Osteoblast (primary cell): ENCODE data around the gene PAGE2B. TPM values are rescaled to one million over a fixed set of nuclear protein-coding genes. Genes with fewer than 3 reads are reported as not detected.
"Not testable (repeated sequence)": the region's sequence is repeated elsewhere in the genome, so short reads cannot be mapped to it uniquely, and the experiment has no call there.

Experiments
- DNase-seq: peaks from one replicate; pipeline ENCODE4 v3.0.0; 2011; ENCODE audit warnings: low spot score, mixed read lengths; ENCODE audit not compliant: insufficient read length; ENCODE audit errors: missing footprints
- H2AFZ ChIP-seq: 2 replicates; pipeline ENCODE4 v1.6.0; 2011; ENCODE audit warnings: mild to moderate bottlenecking, low read length
- H3K27ac ChIP-seq: 2 replicates; pipeline ENCODE4 v1.5.1; 2011; ENCODE audit warnings: mild to moderate bottlenecking, low read depth, low read length, moderate library complexity
- H3K27me3 ChIP-seq: 2 replicates; pipeline ENCODE4 v1.6.0; 2012; ENCODE audit warnings: mild to moderate bottlenecking, control low read depth, inconsistent platforms, low read length, moderate library complexity; ENCODE audit not compliant: insufficient read depth
- H3K36me3 ChIP-seq: 2 replicates; pipeline ENCODE4 v1.5.1; 2011; ENCODE audit warnings: mild to moderate bottlenecking, low read length, control low read depth, moderate library complexity; ENCODE audit not compliant: insufficient read depth
- H3K4me1 ChIP-seq: 2 replicates; pipeline ENCODE4 v1.5.1; 2011; ENCODE audit warnings: mild to moderate bottlenecking, low read length, control low read depth, moderate library complexity; ENCODE audit not compliant: insufficient read depth
- H3K4me2 ChIP-seq: 2 replicates; pipeline ENCODE4 v1.6.0; 2011; ENCODE audit warnings: mild to moderate bottlenecking, low read length; ENCODE audit not compliant: insufficient read depth
- H3K4me3 ChIP-seq: fragments of 200-600 bp; sonication (generic); 3 replicates; pipeline ENCODE4 v1.5.1; 2012; ENCODE audit warnings: mild to moderate bottlenecking, low read length, inconsistent platforms; ENCODE audit not compliant: insufficient read depth
- H3K79me2 ChIP-seq: 2 replicates; pipeline ENCODE4 v1.6.0; 2012; ENCODE audit warnings: mild to moderate bottlenecking, low read length, control low read depth, inconsistent platforms; ENCODE audit not compliant: insufficient read depth
- H3K9me3 ChIP-seq: 2 replicates; pipeline ENCODE4 v1.5.1; 2011; ENCODE audit warnings: low read depth, low read length, control low read depth
- H4K20me1 ChIP-seq: 2 replicates; pipeline ENCODE4 v1.6.0; 2012; ENCODE audit warnings: mild to moderate bottlenecking, low read length, control low read depth; ENCODE audit not compliant: insufficient read depth
- total RNA-seq: library from RNA; depleted of rRNA; stranded (reverse); fragments of >200 nt; gene quantifications from 2 replicates; pipeline ENCODE4 v1.2.3, GENCODE V29; 2012
- TF ChIP-seq, protein P1 (sequence below): IDR thresholded peaks from 2 replicates; pipeline ENCODE4 v1.5.1; 2011; ENCODE audit warnings: mild to moderate bottlenecking, low read depth, low read length, moderate library complexity; ENCODE audit errors: extremely low read depth

The PAGE2B gene
- total RNA-seq, 1 donor = not detected

DNA sequence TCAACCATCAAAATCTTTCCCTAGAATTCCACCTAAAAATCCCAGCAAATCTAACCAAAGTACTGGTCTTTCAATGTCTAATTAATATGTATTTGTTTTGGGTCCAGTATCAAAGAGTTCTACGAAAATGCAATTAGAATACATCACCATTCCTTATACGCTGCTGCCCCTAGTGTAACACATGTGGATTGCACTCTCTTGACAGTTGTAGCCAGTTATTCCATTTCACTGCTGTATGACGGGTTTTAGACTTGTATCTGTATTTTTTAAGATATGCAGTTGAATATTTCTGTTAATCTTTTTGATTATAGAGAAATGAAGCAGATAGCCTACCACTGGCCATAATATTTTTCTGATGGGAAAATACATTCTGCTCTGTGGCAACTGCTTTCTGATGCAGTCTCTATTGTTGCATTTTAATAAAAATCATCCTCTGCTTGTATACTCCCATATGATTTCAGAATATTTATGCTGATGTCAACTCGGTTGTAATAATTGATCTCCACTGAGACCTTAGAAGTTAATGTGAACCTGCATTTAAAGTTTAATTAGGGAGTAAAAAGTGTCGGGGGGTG is 17.1 kb upstream of the PAGE2B start:
- H3K36me3 ChIP-seq = no peaks in the 10 kb centered on the region
- no peaks in the 10 kb centered on the region for H3K4me1 ChIP-seq
- TF ChIP-seq, protein P1, sequence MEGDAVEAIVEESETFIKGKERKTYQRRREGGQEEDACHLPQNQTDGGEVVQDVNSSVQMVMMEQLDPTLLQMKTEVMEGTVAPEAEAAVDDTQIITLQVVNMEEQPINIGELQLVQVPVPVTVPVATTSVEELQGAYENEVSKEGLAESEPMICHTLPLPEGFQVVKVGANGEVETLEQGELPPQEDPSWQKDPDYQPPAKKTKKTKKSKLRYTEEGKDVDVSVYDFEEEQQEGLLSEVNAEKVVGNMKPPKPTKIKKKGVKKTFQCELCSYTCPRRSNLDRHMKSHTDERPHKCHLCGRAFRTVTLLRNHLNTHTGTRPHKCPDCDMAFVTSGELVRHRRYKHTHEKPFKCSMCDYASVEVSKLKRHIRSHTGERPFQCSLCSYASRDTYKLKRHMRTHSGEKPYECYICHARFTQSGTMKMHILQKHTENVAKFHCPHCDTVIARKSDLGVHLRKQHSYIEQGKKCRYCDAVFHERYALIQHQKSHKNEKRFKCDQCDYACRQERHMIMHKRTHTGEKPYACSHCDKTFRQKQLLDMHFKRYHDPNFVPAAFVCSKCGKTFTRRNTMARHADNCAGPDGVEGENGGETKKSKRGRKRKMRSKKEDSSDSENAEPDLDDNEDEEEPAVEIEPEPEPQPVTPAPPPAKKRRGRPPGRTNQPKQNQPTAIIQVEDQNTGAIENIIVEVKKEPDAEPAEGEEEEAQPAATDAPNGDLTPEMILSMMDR = peak; percentile 82
- H2AFZ ChIP-seq = peak overlapping the region; percentile 3
- DNase-seq = no peak
- no peaks in the 10 kb centered on the region for H3K9me3 ChIP-seq
- H3K27me3 ChIP-seq = no peaks in the 10 kb centered on the region
- no peaks in the 10 kb centered on the region for H3K79me2 ChIP-seq
- peak overlapping the region; percentile 2 for H3K4me3 ChIP-seq
- H3K4me2 ChIP-seq = peak overlapping the region; percentile 34
- H4K20me1 ChIP-seq = no peaks in the 10 kb centered on the region
- H3K27ac ChIP-seq = no peak overlapping the region

DNA sequence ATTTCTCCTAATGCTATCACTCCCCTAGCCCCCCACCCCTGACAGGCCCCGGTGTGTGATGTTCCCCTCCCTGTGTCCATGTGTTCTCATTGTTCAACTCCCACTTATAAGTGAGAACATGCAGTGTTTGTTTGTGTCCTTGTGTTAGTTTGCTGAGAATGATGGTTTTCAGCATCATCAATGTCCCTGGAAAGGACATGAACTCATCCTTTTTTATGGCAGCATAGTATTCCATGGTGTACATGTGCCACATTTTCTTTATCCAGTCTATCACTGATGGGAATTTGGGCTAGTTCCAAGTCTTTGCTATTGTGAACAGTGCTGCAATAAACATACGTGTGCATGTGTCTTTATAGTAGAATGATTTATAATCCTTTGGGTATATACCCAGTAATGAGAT is 7.7 kb upstream of the PAGE2B start:
- not testable (repeated sequence) for H3K36me3 ChIP-seq, H3K4me3 ChIP-seq, H3K9me3 ChIP-seq, H3K4me1 ChIP-seq, DNase-seq, H3K27me3 ChIP-seq, H3K79me2 ChIP-seq, H4K20me1 ChIP-seq, H3K4me2 ChIP-seq, H3K27ac ChIP-seq, H2AFZ ChIP-seq

DNA sequence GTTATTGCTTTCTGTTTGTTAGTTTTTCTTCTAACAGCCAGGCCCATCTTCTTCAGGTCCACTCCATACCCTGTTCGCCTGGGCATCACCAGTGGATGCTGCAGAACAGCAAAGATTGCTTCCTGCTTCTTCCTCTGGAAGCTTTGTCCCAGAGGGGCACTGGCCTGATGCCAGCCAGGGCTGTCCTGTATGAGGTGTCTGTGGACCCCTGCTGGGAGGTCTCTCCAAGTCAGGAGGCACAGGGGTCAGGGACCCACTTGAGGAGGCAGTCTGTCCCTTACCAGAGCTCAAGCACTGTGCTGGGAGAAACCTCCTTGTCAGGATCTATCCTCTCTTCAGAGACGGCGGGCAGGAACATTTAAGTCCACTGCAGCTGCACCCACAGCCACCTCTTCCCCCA is 2.5 kb upstream of the PAGE2B start:
- DNase-seq = no peak
- no peaks in the 10 kb centered on the region for H3K27me3 ChIP-seq
- no peak overlapping the region for H3K4me2 ChIP-seq
- H3K36me3 ChIP-seq = no peaks in the 10 kb centered on the region
- TF ChIP-seq, protein P1 = no peak
- H3K27ac ChIP-seq = no peak overlapping the region
- H3K79me2 ChIP-seq = no peaks in the 10 kb centered on the region
- no peak overlapping the region for H3K4me3 ChIP-seq
- no peaks in the 10 kb centered on the region for H3K4me1 ChIP-seq
- H2AFZ ChIP-seq = no peak overlapping the region
- H4K20me1 ChIP-seq = no peaks in the 10 kb centered on the region
- H3K9me3 ChIP-seq = no peaks in the 10 kb centered on the region

DNA sequence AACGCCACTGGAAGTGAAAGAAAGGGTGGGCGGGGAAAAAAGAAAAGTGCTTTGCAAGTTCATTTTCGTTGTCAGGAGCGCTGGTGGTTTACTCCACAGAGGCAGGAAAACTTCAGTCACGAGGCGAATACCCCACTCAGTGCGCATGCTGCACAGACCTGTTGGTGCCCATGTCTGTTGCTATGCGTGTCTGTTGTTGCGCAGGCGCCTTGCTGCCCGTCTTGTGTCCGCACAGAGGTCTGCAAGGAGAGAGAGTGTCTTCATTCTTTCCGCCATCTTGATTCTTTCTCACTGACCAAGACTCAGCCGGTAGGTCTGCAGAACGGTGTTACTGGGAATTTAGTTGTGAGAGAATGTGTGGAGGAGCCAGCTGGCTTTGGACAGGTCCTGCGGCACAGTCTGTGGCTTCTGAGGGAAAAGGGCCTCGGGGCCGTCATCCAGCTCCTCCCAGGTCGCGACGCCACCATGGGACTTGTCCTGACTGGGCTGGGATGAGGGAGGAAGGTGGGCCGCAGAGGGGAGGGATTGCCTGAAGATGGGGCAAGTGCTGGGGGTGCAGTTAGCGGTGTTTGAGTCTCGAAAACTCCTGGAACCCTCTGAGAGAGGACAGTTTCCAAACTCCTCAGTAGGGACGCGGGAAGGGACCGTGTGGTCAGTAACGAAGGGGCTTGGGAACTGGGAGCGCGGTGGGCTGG is 14.1 kb downstream of the PAGE2B start, which contains the start of gene PAGE2:
Gene PAGE2 (plus strand): TSS at position 224 of the 695 bp plus-strand sequence. CDS start 1,003 bp downstream, outside the sequence.
- Histone ChIP-seq H4K20me1 (no peaks in the 10 kb centered on the region), H3K27me3 (no peaks in the 10 kb centered on the region), H3K79me2 (no peaks in the 10 kb centered on the region), H3K36me3 (no peaks in the 10 kb centered on the region), H3K4me2 (no peak within 1 kb of the TSS), H3K9me3 (no peaks in the 10 kb centered on the region), H3K4me3 (no peak within 1 kb of the TSS), H2AFZ (no peak within 1 kb of the TSS), H3K4me1 (no peaks in the 10 kb centered on the region), H3K27ac (no peak within 1 kb of the TSS)
- DNase-seq = no peak
- TF ChIP-seq, protein P1 = no peak
